H1 (cell line): ENCODE data around the gene UBR3. TPM values are rescaled to one million over a fixed set of nuclear protein-coding genes. Genes with fewer than 3 reads are reported as not detected.

ENCODE experiments used
- CTCF ChIA-PET: fragments of 300-600 bp; sonication (Branson Sonifier 250); formaldehyde crosslinking; loops from one replicate; lab custom pipeline; 2021; ENCODE audit not compliant: partially characterized antibody; lab: Charles Lee
- POLR2A ChIA-PET: fragments of 300-600 bp; sonication (Branson Sonifier 250); formaldehyde crosslinking; loops from one replicate; lab custom pipeline; 2021; ENCODE audit warnings: inconsistent platforms; ENCODE audit not compliant: partially characterized antibody; lab: Charles Lee
- DNase-seq, 2 experiments: peaks; one replicate each; pipeline versions ENCODE4 v3.0.0 to v3.0.0-alpha.2; 2010 to 2022; ENCODE audit warnings: low spot score in 2 of 2, low read depth in 1 of 2, mixed read lengths in 1 of 2
- FAIRE-seq: peaks from 2 replicates; lab custom pipeline; 2011; peaks lifted over from hg19 to GRCh38; lab: Jason Lieb, UNC
- H2AFZ ChIP-seq: 2 replicates; pipeline ENCODE4 v1.8.1; 2012; ENCODE audit warnings: low read length, inconsistent platforms
- H2AK5ac ChIP-seq: 2 replicates; pipeline ENCODE4 v1.6.1; 2013; ENCODE audit warnings: low read depth, low read length
- H2BK120ac ChIP-seq: replicated peaks from 2 replicates; pipeline ENCODE3; 2013; ENCODE audit warnings: low read depth, low read length, inconsistent platforms
- H2BK12ac ChIP-seq: 2 replicates; pipeline ENCODE4 v1.6.1; 2013; ENCODE audit warnings: low read depth, low read length
- H2BK15ac ChIP-seq: 2 replicates; pipeline ENCODE4 v1.6.1; 2013; ENCODE audit warnings: low read length
- H2BK20ac ChIP-seq: 2 replicates; pipeline ENCODE4 v1.6.1; 2013; ENCODE audit warnings: low read length
- H2BK5ac ChIP-seq: 2 replicates; pipeline ENCODE4 v1.6.1; 2013; ENCODE audit warnings: low read depth, low read length
- H3K14ac ChIP-seq: 2 replicates; pipeline ENCODE4 v1.6.1; 2013; ENCODE audit warnings: inconsistent platforms; ENCODE audit not compliant: insufficient read length
- H3K18ac ChIP-seq: 2 replicates; pipeline ENCODE4 v1.6.1; 2013; ENCODE audit warnings: low read length; ENCODE audit errors: extremely low read depth
- H3K23ac ChIP-seq: 2 replicates; pipeline ENCODE4 v1.6.1; 2013; ENCODE audit warnings: inconsistent platforms; ENCODE audit not compliant: insufficient read length
- H3K23me2 ChIP-seq: 2 replicates; pipeline ENCODE4 v1.6.1; 2013; ENCODE audit warnings: low read depth, low read length
- H3K27ac ChIP-seq: 2 replicates; pipeline ENCODE4 v1.6.1; 2011; ENCODE audit warnings: low read depth, low read length, inconsistent platforms
- H3K27me3 ChIP-seq, 4 experiments: replicated peaks in 1 of 4; 1 replicate in 1 of 4; 2 replicates in 3 of 4; pipeline versions ENCODE4 v1.6.1 to v1.8.1; 2011 to 2013; ENCODE audit warnings: low read length in 3 of 4, mild to moderate bottlenecking in 3 of 4, inconsistent platforms in 2 of 4, mixed read lengths in 2 of 4, moderate library complexity in 1 of 4; ENCODE audit not compliant: control insufficient read depth in 3 of 4, insufficient read depth in 3 of 4; ENCODE audit errors: extremely low read depth in 1 of 4
- H3K36me3 ChIP-seq, 4 experiments: 2 replicates each; pipeline versions ENCODE4 v1.6.1 to v1.8.1; 2011 to 2013; ENCODE audit warnings: mild to moderate bottlenecking in 4 of 4, low read length in 3 of 4, moderate library complexity in 2 of 4, control low read depth in 1 of 4, inconsistent platforms in 1 of 4; ENCODE audit not compliant: insufficient read depth in 4 of 4, control insufficient read depth in 2 of 4
- H3K4ac ChIP-seq: replicated peaks from 2 replicates; pipeline ENCODE3; 2013; ENCODE audit warnings: low read length, low read depth, mixed read lengths, inconsistent platforms; ENCODE audit not compliant: insufficient read length
- H3K4me1 ChIP-seq, 4 experiments: replicated peaks in 1 of 4; 1 replicate in 1 of 4; 2 replicates in 3 of 4; pipeline versions ENCODE4 v1.6.1 to v1.8.1; 2011 to 2013; ENCODE audit warnings: low read length in 3 of 4, inconsistent platforms in 2 of 4, mixed read lengths in 1 of 4; ENCODE audit not compliant: insufficient read depth in 4 of 4, control insufficient read depth in 3 of 4
- H3K4me2 ChIP-seq, 2 experiments: 2 replicates each; pipeline versions ENCODE4 v1.6.1 to v1.8.1; 2011 to 2013; ENCODE audit warnings: low read depth in 2 of 2, low read length in 2 of 2, control low read depth in 1 of 2, inconsistent platforms in 1 of 2, mild to moderate bottlenecking in 1 of 2; ENCODE audit not compliant: insufficient read depth in 1 of 2
- H3K4me3 ChIP-seq, 4 experiments: fragments of 200-600, 300-600 bp in 1 of 4; sonication (generic), shearing (Covaris generic), sonication (Bioruptor Twin) in 1 of 4; 2 replicates each; pipeline versions ENCODE4 v1.5.1 to v1.8.1; 2011 to 2016; ENCODE audit warnings: low read length in 4 of 4, low read depth in 3 of 4, control low read depth in 2 of 4, inconsistent platforms in 2 of 4, mild to moderate bottlenecking in 2 of 4, mixed read lengths in 1 of 4, moderate library complexity in 1 of 4; ENCODE audit not compliant: insufficient read depth in 2 of 4; ENCODE audit errors: extremely low read depth in 1 of 4
- H3K56ac ChIP-seq: replicated peaks from 2 replicates; pipeline ENCODE3; 2013; ENCODE audit warnings: low read depth, mild to moderate bottlenecking, mixed read lengths, low read length, inconsistent platforms; ENCODE audit not compliant: insufficient read length
- H3K79me1 ChIP-seq: 2 replicates; pipeline ENCODE4 v1.6.1; 2013; ENCODE audit warnings: low read depth, low read length, control low read depth
- H3K79me2 ChIP-seq, 2 experiments: 2 replicates each; pipeline versions ENCODE4 v1.6.1 to v1.8.1; 2012 to 2013; ENCODE audit warnings: low read length in 2 of 2, mild to moderate bottlenecking in 2 of 2, inconsistent platforms in 1 of 2; ENCODE audit not compliant: insufficient read depth in 2 of 2, control insufficient read depth in 1 of 2
- H3K9ac ChIP-seq, 4 experiments: replicated peaks in 1 of 4; 1 replicate in 1 of 4; 2 replicates in 3 of 4; pipeline versions ENCODE4 v1.6.1 to v1.8.1; 2011 to 2013; ENCODE audit warnings: low read depth in 3 of 4, low read length in 3 of 4, control low read depth in 2 of 4, mild to moderate bottlenecking in 2 of 4, moderate library complexity in 2 of 4, inconsistent platforms in 1 of 4; ENCODE audit errors: extremely low read depth in 1 of 4
- H3K9me3 ChIP-seq, 2 experiments: 2 replicates each; pipeline versions ENCODE4 v1.6.1 to v1.8.1; 2012 to 2013; ENCODE audit warnings: mild to moderate bottlenecking in 2 of 2, moderate library complexity in 2 of 2, control low read depth in 1 of 2, inconsistent platforms in 1 of 2, low read depth in 1 of 2, low read length in 1 of 2, mixed read lengths in 1 of 2; ENCODE audit not compliant: insufficient read depth in 2 of 2
- H4K20me1 ChIP-seq, 2 experiments: replicated peaks in 1 of 2; 2 replicates each; pipeline versions ENCODE3 to v1.8.1; 2011 to 2013; ENCODE audit warnings: inconsistent platforms in 2 of 2, low read length in 2 of 2, mild to moderate bottlenecking in 1 of 2; ENCODE audit not compliant: insufficient read depth in 2 of 2, control insufficient read depth in 1 of 2
- H4K5ac ChIP-seq: 2 replicates; pipeline ENCODE4 v1.6.1; 2013; ENCODE audit warnings: low read length, low read depth, mixed read lengths, inconsistent platforms; ENCODE audit not compliant: insufficient read length
- H4K8ac ChIP-seq: 2 replicates; pipeline ENCODE4 v1.8.0; 2013; ENCODE audit warnings: mild to moderate bottlenecking, moderate library complexity, low read length, inconsistent platforms; ENCODE audit not compliant: insufficient read depth; ENCODE audit errors: extremely low read depth
- H4K91ac ChIP-seq: replicated peaks from 2 replicates; pipeline ENCODE3; 2013; ENCODE audit warnings: low read length, mixed read lengths, inconsistent platforms; ENCODE audit not compliant: insufficient read length
- ATF3 ChIP-seq: IDR thresholded peaks from 2 replicates; pipeline ENCODE4 v1.6.1; 2011; ENCODE audit warnings: low read depth, mild to moderate bottlenecking, low read length; ENCODE audit not compliant: insufficient read depth
- CTBP2 ChIP-seq: IDR thresholded peaks from 2 replicates; pipeline ENCODE4 v1.7.0; 2011; ENCODE audit warnings: borderline replicate concordance, mild to moderate bottlenecking, moderate library complexity, mixed read lengths, low read length; ENCODE audit not compliant: insufficient read depth, insufficient read length
- EP300 ChIP-seq, 2 experiments: IDR thresholded peaks; 1 replicate in 1 of 2; 2 replicates in 1 of 2; pipeline ENCODE4 v1.6.1; 2011 to 2012; ENCODE audit warnings: low read depth in 2 of 2, low read length in 2 of 2, mild to moderate bottlenecking in 2 of 2, borderline replicate concordance in 1 of 2, inconsistent platforms in 1 of 2, moderate library complexity in 1 of 2
- EZH2 ChIP-seq: fragments of 200-600 bp; sonication (generic); IDR thresholded peaks from 2 replicates; pipeline ENCODE4 v1.7.1; 2012; ENCODE audit warnings: low read depth, mild to moderate bottlenecking, moderate library complexity, low read length, inconsistent platforms; ENCODE audit not compliant: severe bottlenecking
- HDAC6 ChIP-seq: IDR thresholded peaks from one replicate; pipeline ENCODE4 v1.7.1; 2012; ENCODE audit warnings: low read depth, mild to moderate bottlenecking, inconsistent platforms, low read length, moderate library complexity
- KDM1A ChIP-seq: fragments of 200-600, 300-600 bp; sonication (generic); IDR thresholded peaks from 2 replicates; pipeline ENCODE4 v1.7.1; 2016; ENCODE audit warnings: mild to moderate bottlenecking, low read length, borderline replicate concordance
- POLR2AphosphoS5 ChIP-seq: IDR thresholded peaks from 2 replicates; pipeline ENCODE4 v1.6.1; 2011; ENCODE audit warnings: low read depth, low read length
- SAP30 ChIP-seq: fragments of 300-600 bp; sonication (generic); IDR thresholded peaks from 2 replicates; pipeline ENCODE4 v1.7.1; 2012; ENCODE audit warnings: low read length, moderate library complexity, mild to moderate bottlenecking, inconsistent platforms; ENCODE audit not compliant: insufficient read depth, insufficient replicate concordance
- SIRT6 ChIP-seq: IDR thresholded peaks from one replicate; pipeline ENCODE4 v1.7.1; 2012; ENCODE audit warnings: low read length, inconsistent platforms
- SP1 ChIP-seq: IDR thresholded peaks from 2 replicates; pipeline ENCODE4 v1.6.1; 2011; ENCODE audit warnings: low read depth, low read length
- USF2 ChIP-seq: IDR thresholded peaks from 2 replicates; pipeline ENCODE4 v1.6.1; 2011; ENCODE audit warnings: low read length, improper control_type of control experiment
- ZNF274 ChIP-seq: IDR thresholded peaks from 2 replicates; pipeline ENCODE4 v1.7.0; 2012; ENCODE audit warnings: low read length, borderline replicate concordance; ENCODE audit errors: extremely low read depth
- WGBS, 2 experiments: shearing (Covaris generic) in 1 of 2; methylation state at CpG; one replicate each; pipeline versions ENCODE4 v1.1.6 to v1.1.7; 2013 to 2015; ENCODE audit warnings: low lambda C conversion rate in 2 of 2, mixed read lengths in 2 of 2, inconsistent platforms in 1 of 2, low coverage in 1 of 2, missing lambda C conversion rate in 1 of 2; ENCODE audit not compliant: insufficient replicate concordance in 2 of 2, insufficient coverage in 1 of 2, insufficient read length in 1 of 2; ENCODE audit errors: extremely low coverage in 1 of 2, missing lambda C conversion rate in 1 of 2; 5-methylcytosine and 5-hydroxymethylcytosine counted together
- polyA plus RNA-seq, 7 experiments: library from polyadenylated mRNA; depleted of rRNA in 3 of 7; stranded (reverse) in 5 of 7; unstranded in 2 of 7; fragments of >200 nt in 5 of 7; fragments of 200-250 nt in 2 of 7; gene quantifications; 1 replicate in 5 of 7; 2 replicates in 1 of 7; 4 replicates in 1 of 7; pipeline versions ENCODE4 v1.2.1 to v1.2.3, GENCODE V29; 2011 to 2013; ENCODE audit warnings: missing spikeins in 2 of 7, mixed read lengths in 2 of 7
- total RNA-seq: library from RNA; stranded (reverse); fragmentation: NEBNext Ultra II Directional; extraction: Animal tissue kit (Norgen Biotek cat#: 25700); gene quantifications from 2 replicates; pipeline ENCODE4 v1.2.1, GENCODE V29; 2021

UBR3 gene
- total and polyA plus RNA-seq, 2 of the 8 experiments (the other 6 are each of a cell fraction or from before 2014, with no cell fraction given) = 3.7 to 17.7 TPM

- no peak overlapping the region for H2BK12ac ChIP-seq
- H3K79me2 ChIP-seq = no peaks in the 10 kb centered on the region
- no peak overlapping the region for H2AFZ ChIP-seq
- WGBS, 2 experiments = 81% methylated on average over 1 of the region's 1 CpG; no CpG with 5 or more reads in 1 of the 2 experiments
- H3K23ac ChIP-seq = no peak overlapping the region
- H3K9me3 ChIP-seq = no peaks in the 10 kb centered on the region
- no peak overlapping the region for H2BK20ac ChIP-seq
- H4K8ac ChIP-seq = no peak overlapping the region
- H3K4me1 ChIP-seq = peaks cover 0 to 3% (median under 1%) of the 10 kb centered on the region in 4 experiments; a peak in 1 of 7 replicates
- no peak overlapping the region for H4K91ac ChIP-seq
- FAIRE-seq (no peak), DNase-seq (no peak)
- H3K4me3 ChIP-seq = no peak overlapping the region
- no peak overlapping the region for H3K14ac ChIP-seq
- H3K18ac ChIP-seq = no peak overlapping the region
- H2BK120ac ChIP-seq = no peak overlapping the region
- H4K5ac ChIP-seq = no peak overlapping the region
- H3K56ac ChIP-seq = no peak overlapping the region
- H3K4ac ChIP-seq = no peak overlapping the region
- H4K20me1 ChIP-seq = no peaks in the 10 kb centered on the region
- no peak overlapping the region for H3K4me2 ChIP-seq
- no peaks in the 10 kb centered on the region for H3K36me3 ChIP-seq
- H3K23me2 ChIP-seq = no peaks in the 10 kb centered on the region; the same call in 1 of the 2 replicates
- no peaks in the 10 kb centered on the region for H3K79me1 ChIP-seq
- POLR2A ChIA-PET = no interaction called here
- peaks cover 0 to 1% (median 0%) of the 10 kb centered on the region in 4 experiments; a peak in 1 of 7 replicates for H3K27me3 ChIP-seq
- CTCF ChIA-PET = interaction anchor here (0.7 to 1.1 kb wide), 2 partner anchors 10 to 205 kb away, joined by 3 read pairs; no protein-coding TSS in a partner anchor
- H2AK5ac ChIP-seq = no peak overlapping the region
- no peak overlapping the region for H2BK5ac ChIP-seq
- H3K9ac ChIP-seq = no peak overlapping the region
- H2BK15ac ChIP-seq = no peak overlapping the region
- H3K27ac ChIP-seq = no peak overlapping the region
- TF ChIP-seq USF2 = no peak
- TF ChIP-seq EP300 (IDR thresholded peaks at IDR 0.05; ENCODE audit: borderline replicate concordance in 1 of 2, low read depth in 2 of 2, low read length in 2 of 2) = no peak
- no peak for TF ChIP-seq CTBP2
- TF ChIP-seq POLR2AphosphoS5 = no peak
- TF ChIP-seq ATF3 = no peak
- TF ChIP-seq SIRT6 = no peak
- no peak for TF ChIP-seq SAP30
- no peak for TF ChIP-seq EZH2
- TF ChIP-seq ZNF274 = no peak
- no peak for TF ChIP-seq HDAC6
- no peak for TF ChIP-seq KDM1A
- TF ChIP-seq SP1 = no peak
Measured at GRCh38 chr2:170014769-170015168, 187.5 kb downstream of the UBR3 start.
